H54 (cell line): ENCODE measurements around the gene S100A10.

Experiments
- DNase-seq: peaks from one replicate; pipeline ENCODE4 v3.0.0; 2011; ENCODE audit warnings: low spot score, mixed read lengths; ENCODE audit not compliant: insufficient read length
- FAIRE-seq: peaks from 3 replicates; lab custom pipeline; 2011; peaks lifted over from hg19 to GRCh38; lab: Jason Lieb, UNC
- POLR2A ChIP-seq: IDR thresholded peaks from 2 replicates; pipeline ENCODE4 v1.6.1; 2011; ENCODE audit warnings: low read depth, mild to moderate bottlenecking, low read length

The S100A10 gene, protein sequence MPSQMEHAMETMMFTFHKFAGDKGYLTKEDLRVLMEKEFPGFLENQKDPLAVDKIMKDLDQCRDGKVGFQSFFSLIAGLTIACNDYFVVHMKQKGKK

DNA sequence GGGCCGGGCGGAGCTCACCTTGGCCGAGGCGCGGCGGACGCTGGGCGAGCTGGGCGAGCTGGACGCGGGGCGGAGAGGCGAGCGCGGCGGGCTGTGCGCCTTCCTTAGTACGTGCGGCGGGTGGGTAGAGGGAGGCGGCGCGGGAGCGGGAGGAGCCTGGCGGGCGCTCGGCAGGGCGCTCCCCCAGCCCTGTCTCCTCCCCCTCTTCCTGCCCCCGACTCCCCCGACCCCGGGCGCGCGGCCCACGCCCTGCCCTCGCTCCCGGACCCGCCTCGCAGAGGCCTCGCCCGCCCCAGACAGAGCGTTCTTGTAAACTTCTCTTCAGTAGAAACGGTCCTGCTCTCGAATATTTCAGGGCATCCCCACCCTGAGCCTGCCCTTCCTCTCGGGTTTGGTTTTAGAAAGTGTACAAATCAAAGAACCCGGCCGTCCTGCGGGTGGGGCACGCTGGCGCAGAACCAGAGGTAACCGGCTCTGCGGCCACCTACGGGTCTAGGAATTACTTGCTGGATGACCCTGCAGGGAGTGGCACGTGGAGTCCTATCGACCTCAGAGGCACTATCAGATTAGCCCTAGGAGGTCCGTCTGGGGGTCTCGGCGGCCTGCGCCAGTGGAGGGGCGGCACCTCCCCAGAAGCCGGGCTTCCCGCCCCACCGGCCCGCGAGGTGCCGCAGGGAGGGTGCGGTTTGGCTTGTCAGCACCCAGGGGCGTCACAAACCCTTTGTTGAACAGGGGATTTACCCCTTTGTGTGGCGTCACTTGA is at the start of gene S100A10:
TSS of gene S100A10 (minus strand) at position 126 of the 763 bp plus-strand sequence. CDS start 7,629 bp downstream, outside the sequence.
- peak; percentile 98 for TF ChIP-seq POLR2A
- DNase-seq (no peak), FAIRE-seq (no peak)

DNA sequence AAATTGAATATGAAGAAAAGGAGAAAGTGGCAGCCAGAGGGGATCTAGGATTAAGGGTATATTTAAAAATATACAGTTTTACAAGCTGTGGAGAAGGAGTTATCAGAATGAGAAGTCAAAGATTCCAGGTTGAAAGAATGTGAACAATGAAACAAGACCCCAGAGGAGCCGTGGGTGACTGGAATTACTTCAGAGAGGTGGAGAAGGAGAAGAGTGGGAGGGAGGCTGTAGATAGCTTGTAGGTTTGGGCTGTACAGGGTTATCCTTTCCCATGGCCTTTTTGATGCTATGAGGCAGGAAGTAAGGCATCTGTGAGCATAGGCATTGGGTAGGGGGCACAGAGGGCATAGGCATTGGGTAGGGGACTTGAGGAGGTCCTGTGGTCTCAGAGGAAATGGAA is 48.4 kb upstream of the S100A10 start:
- DNase-seq, result no peak
- no peak for FAIRE-seq
- TF ChIP-seq POLR2A, result no peak

DNA sequence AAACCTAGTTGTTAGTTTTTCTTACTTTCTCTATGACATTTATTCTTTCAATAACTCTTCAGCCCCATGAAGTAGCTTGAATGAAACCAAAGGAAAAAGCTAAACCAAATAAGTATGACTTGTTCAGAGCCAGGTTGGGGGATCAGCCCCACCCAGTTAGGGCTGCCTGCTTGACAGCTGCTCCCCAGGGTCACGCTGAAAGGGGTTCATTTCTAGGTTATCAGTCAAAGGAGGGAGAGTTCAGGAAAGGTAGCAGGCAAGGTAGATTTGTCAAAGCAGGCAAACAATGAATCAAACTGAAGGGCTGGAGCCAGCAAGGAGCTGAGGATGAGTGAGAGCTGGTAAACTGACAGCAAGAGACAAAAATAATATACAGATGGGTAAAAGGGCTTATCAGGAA is 46.2 kb upstream of the S100A10 start:
- TF ChIP-seq POLR2A, result no peak
- FAIRE-seq (no peak), DNase-seq (no peak)

DNA sequence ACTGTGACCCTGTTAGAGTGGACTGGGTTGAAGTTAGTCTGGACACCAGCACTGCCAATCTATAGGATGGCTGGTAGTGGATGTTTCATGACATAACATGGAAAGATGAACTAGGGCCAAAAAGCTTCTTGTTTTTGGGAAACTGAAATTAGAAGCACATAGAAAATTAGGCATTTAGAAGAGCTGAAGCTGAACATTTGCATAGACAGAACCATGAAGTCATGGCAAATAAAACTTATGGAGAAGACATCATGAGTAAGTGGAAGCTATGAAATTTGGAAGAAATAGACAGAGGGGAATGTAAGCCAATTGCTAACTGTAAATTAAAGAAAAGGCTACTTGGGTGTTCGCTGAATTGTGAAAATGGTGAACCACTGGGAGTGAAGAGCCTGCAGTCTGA is 45.8 kb upstream of the S100A10 start:
- TF ChIP-seq POLR2A, result no peak
- FAIRE-seq (no peak), DNase-seq (no peak)

DNA sequence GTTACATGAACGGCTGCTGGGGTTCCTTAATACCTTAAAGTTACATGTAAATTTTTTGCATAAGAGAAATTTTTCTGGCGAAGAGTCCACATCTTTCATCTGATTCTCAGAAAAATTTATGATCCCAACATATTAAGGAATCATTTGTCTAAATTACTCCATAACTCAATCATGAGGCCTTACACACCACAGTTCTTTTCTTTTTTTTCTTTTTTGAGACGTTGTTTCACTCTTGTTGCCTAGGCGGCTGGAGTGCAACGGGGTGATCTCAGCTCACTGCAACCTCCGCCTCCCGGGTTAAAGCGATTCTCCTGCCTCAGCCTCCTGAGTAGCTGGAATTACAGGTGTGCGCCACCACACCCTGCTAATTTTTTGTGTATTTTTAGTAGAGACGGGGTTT is 45.2 kb upstream of the S100A10 start:
- DNase-seq, result no peak
- no peak for FAIRE-seq
- no peak for TF ChIP-seq POLR2A

DNA sequence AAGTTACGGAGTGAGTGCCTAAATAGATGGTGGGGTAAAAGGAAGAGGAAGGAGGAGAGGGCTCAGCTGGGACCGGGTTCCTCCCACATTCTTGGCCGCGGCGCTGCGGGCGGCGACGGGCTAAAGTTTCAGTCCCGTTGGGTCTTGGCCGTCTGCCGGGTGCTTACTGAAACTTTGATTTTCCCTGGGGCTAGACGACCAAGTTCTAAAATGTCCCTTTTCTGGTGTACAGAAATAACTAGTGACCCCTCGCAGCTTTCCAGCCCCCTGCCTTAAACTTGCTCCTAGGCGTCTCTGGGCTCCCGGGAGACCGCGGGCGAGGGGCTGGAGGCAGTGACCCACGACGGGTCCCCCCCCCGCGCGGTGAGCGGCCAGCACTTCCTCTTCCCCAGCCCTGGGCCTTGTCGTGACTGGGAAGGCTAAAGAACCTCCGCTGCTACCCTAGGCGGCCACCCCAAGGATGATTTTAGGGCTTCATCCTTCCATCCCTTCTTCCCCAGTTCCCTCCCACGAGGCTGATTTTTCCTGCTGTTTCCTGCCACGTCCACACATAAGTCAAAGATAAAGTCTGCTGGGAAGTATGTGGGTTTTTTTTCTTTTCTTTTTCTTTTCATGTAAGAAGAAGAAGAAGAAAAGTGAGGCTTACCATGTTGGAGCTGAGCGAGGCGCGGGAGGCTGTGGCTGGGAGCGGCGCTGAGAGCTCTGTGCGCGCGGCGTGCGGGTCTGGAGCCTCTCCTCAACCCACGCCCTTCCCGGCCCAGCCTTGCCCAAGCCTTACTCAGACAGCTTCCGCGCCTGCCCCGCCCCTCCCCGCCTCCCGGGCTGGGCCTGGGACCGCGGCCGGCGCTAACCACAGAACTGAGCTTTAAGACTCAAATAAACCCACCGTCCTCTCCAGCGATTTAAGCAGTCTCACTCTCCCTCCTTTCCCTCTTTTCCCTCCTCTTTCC is 42.9 kb upstream of the S100A10 start, which contains the start of gene S100A11:
TSS of gene S100A11 (minus strand) at position 738 of the 950 bp plus-strand sequence. CDS start at position 649, 89 bp downstream.
- FAIRE-seq (no peak), DNase-seq (peak; percentile 67)
- TF ChIP-seq POLR2A, result peak; percentile 99

DNA sequence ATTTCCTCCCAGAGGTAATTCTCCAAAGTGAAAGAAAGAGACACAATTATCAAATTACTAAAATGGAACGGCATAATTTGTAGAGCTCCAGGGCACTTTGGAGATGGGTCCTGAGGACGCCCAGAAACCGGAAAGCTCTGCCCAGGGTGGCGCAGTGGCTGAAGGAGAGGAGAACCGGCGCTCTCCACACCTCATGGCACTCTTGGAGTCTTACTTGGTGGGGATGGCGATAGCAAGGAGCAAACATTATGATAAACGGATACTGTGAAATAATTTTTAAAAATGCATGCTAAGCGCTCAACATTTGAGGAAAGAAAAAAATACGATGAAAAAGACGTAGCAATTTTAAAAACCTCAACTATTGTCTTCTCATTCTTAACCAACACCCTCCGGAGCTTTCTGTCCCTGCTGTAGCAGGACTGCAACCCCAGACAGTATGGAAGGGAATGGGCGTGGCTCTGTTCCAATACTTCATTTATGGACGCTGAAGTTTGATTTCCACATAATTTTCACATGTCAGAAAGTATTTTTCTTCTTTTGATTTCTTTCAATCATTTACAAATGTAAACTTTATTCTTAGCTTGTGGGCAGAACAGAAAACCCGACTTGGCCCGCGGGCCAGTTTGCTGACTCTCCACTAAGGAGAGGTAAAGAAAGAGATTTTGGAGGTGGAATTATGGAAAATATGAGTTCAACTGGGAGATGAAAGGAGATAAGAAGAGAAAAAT is 42.0 kb upstream of the S100A10 start:
- FAIRE-seq (no peak), DNase-seq (no peak)
- no peak for TF ChIP-seq POLR2A

DNA sequence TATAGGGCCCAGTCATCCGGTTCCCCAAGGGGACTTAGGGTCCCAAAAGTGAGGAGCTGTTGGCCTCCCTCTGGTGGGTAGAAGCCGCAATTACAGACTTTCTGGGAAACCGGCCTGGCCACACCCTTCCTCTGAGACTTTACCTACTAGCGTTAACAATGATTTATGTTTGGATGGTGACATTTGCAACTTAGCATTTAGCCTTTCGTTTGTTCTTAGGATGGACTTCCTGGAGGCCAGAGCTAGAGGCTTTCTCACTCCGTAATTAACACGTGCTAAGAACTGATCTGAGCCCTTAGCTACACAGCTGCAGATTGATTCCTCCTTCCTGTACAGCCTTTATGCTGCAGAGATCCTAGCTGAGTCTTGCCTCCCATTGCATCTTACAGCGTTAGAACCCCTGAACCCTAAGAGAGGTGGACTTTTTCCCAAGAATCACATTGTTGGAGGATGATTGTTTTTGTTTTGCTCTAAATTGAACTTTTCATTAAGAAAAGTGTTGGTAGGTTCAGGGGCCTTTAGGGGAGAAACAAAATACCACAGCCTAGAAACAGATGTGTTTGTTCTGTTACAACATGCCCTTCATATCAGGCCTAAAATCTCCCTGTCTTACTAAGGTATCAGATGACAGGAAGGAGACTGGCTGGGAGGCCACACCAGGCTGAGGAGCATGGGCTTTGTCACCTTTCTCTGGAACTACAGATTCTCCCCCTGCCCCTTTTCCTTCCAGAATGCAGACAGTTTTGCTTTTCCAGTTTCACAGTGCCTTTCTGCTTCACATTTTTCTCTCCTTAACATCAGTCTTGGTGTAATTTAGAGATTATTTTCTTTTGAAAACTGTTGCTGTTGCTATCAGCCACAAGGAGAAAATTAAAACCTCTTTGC is 41.2 kb upstream of the S100A10 start:
- FAIRE-seq, result no peak
- TF ChIP-seq POLR2A, result no peak
- DNase-seq, result peak; percentile 53

DNA sequence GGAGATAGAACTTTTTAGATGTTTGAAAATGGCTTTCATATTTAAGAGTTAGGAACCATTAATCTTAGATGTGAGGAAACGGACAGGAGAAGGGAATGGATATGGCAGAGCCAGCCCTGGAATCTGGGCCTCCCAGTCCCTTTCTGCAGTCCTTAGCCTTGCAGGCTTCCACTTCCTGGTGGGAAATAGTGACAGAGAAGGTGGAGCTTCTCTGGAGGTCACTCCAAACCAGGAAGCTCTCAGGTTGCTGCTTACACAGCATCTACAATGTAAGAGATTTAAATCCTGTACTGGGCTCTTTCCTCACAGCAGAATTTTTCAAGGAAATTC is 40.6 kb upstream of the S100A10 start:
- DNase-seq, result no peak
- FAIRE-seq, result no peak
- TF ChIP-seq POLR2A, result no peak

DNA sequence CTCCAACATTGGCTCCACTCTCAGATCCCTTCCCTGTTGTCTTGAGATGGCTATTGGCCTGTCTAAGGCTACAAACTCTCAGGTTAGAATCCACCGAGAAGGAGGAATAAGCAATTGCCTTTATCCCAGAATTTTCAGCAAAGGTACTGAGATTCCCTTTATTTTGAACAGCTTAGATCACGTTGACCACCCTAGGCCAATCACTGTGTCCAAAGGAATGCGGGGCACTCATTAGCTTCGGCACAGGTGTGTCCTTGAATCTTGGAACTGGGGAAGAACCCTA is 36.2 kb upstream of the S100A10 start:
- no peak for DNase-seq
- no peak for FAIRE-seq
- no peak for TF ChIP-seq POLR2A

DNA sequence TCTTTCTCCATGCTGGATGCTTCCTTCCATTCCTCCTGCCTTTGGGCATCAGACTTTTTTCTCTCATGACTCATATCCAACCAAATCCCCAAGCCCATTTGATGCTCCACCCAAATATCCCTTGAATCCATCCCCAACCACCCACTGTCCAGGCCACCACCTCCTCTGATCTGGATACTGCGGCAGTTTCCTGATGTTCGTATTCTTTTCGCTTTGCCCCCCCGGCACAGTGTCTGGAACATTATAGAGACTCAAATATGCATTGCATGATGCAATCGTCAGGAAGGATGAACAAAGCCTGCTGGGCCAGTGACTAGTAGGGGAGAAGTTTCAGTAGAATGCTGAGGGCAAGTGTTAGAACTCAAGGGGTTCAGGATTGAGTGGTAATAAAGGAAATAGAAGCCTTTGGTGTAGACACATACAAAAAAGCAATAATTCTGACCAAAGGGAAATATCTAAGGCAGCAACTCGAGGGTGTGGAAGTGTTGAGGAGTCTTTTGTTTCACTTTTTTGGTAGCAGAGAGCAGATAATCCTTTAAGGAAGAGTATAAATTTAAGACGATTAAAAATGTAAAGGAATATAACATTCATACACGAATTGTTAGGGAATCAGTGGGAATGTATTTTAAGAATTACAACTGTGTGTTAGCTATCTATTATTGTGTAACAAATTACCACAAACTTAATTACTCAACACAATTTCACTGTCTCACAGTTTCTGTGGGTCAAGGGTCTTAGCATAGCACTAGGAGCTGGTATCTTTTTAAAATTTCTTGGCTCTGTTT is 35.7 kb upstream of the S100A10 start:
- no peak for TF ChIP-seq POLR2A
- FAIRE-seq (no peak), DNase-seq (no peak)

DNA sequence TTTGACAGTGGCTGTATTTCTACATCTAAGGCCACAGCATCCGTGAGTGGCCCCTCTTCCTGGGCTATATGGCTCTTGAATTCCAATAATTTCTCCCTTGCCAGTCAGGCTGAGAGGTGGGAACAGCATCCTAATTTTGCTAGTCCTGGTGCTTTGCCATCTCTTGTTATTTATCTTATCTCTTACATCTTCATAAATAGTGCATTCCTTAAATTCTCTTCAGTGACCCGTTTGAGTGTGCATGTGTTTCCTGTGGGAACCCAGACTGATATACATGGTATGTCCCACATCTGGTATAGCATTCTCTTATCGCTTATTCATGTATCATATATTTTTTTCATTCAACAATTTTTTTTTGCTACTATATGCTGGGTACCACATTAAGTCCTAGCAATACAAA is 33.2 kb upstream of the S100A10 start:
- no peak for DNase-seq
- no peak for TF ChIP-seq POLR2A
- no peak for FAIRE-seq
